NAMALWA (cell line): Measurements from ENCODE around the gene PPP2R5C.

ENCODE experiments used
- DNase-seq: peaks from one replicate; pipeline ENCODE4 v3.0.0-alpha.2; 2015; ENCODE audit warnings: low spot score

Gene PPP2R5C

GRCh38 chr14:101755591-101756324 lies 5.8 kb upstream of the PPP2R5C start:
- no peak for DNase-seq

GRCh38 chr14:101757064-101757838 lies 4.3 kb upstream of the PPP2R5C start:
- no peak for DNase-seq

GRCh38 chr14:101757839-101758211 lies 3.7 kb upstream of the PPP2R5C start:
- no peak for DNase-seq

- no peak for DNase-seq
Observed at GRCh38 chr14:101758913-101759593, 2.5 kb upstream of the PPP2R5C start.

- peak; percentile 95 for DNase-seq
Observed at GRCh38 chr14:101760138-101761011, 1.1 kb upstream of the PPP2R5C start.

GRCh38 chr14:101761881-101762529 lies 496 bp downstream of the PPP2R5C start:
- peak; percentile 61 for DNase-seq

GRCh38 chr14:101762530-101763101 lies 1.1 kb downstream of the PPP2R5C start:
- no peak for DNase-seq

GRCh38 chr14:101763941-101764709 lies 2.6 kb downstream of the PPP2R5C start:
- no peak for DNase-seq

GRCh38 chr14:101767618-101768362 lies 6.3 kb downstream of the PPP2R5C start:
- no peak for DNase-seq

- DNase-seq: no peak
Observed at GRCh38 chr14:101770183-101770582, 8.7 kb downstream of the PPP2R5C start.

- DNase-seq: no peak
Observed at GRCh38 chr14:101772770-101773169, 11.3 kb downstream of the PPP2R5C start.

GRCh38 chr14:101773378-101773777 lies 11.9 kb downstream of the PPP2R5C start:
- DNase-seq: peak; percentile 48

- DNase-seq: peak; percentile 97
Observed at GRCh38 chr14:101774006-101774795, 12.7 kb downstream of the PPP2R5C start.

- peak; percentile 90 for DNase-seq
Observed at GRCh38 chr14:101774814-101775213, 13.3 kb downstream of the PPP2R5C start.

- DNase-seq: peak; percentile 74
Observed at GRCh38 chr14:101775826-101776225, 14.3 kb downstream of the PPP2R5C start.

- peak; percentile 68 for DNase-seq
Observed at GRCh38 chr14:101776344-101776743, 14.8 kb downstream of the PPP2R5C start.

- no peak for DNase-seq
Observed at GRCh38 chr14:101780390-101780789, 18.9 kb downstream of the PPP2R5C start.

GRCh38 chr14:101780887-101781239 lies 19.4 kb downstream of the PPP2R5C start:
- no peak for DNase-seq
